Measurements from ENCODE around the gene NIPAL3. TPM values are rescaled to one million over a fixed set of nuclear protein-coding genes. Genes with fewer than 3 reads are reported as not detected.
A peak's percentile ranks its signal among the peaks of the same experiment; 100 is the strongest.

NIPAL3 gene
- total RNA-seq, 2 experiments from 2014 or later, result 43.4 to 46.9 TPM

GRCh38 chr1:24391882-24392603 lies 23.6 kb upstream of the NIPAL3 start:
- ATAC-seq, result peak; percentile 71
- ChIA-PET CTCF (interaction anchor here (0.6 to 6.2 kb wide), 72 partner anchors 7 to 620 kb away, joined by 3 to 375 read pairs (median 5); partner anchors contain the start of genes GRHL3, NIPAL3, RCAN3 and STPG1), POLR2A (interaction anchor here (1.1 to 3.6 kb wide), 5 partner anchors 21 to 202 kb away, joined by 4 to 18 read pairs (median 5); partner anchors contain the start of gene STPG1)
- peak overlapping the region; percentile 67 for H3K4me3 Mint-ChIP-seq
- H3K9me3 Mint-ChIP-seq (ENCODE audit: insufficient read depth), result no peaks in the 10 kb centered on the region
- H3K27ac Mint-ChIP-seq, result peak overlapping the region; percentile 87
- H3K4me1 Mint-ChIP-seq (ENCODE audit: low read depth), result peaks cover 26% of the 10 kb centered on the region
- peak; percentile 65 for DNase-seq
- H3K36me3 Mint-ChIP-seq (ENCODE audit: low read depth), result peaks cover 4% of the 10 kb centered on the region
- H3K27me3 Mint-ChIP-seq (ENCODE audit: low read depth), result no peaks in the 10 kb centered on the region

- Mint-ChIP-seq H3K36me3 (ENCODE audit: low read depth) (peaks cover 4% of the 10 kb centered on the region), H3K9me3 (ENCODE audit: insufficient read depth) (no peaks in the 10 kb centered on the region), H3K4me1 (ENCODE audit: low read depth) (peaks cover 26% of the 10 kb centered on the region), H3K4me3 (no peak overlapping the region), H3K27me3 (ENCODE audit: low read depth) (no peaks in the 10 kb centered on the region), H3K27ac (no peak overlapping the region)
- DNase-seq, result peak; percentile 16
- ChIA-PET CTCF (interaction anchor here (0.7 to 6.2 kb wide), 40 partner anchors 8 to 620 kb away, joined by 3 to 375 read pairs (median 6); partner anchors contain the start of genes GRHL3, NIPAL3 and STPG1), POLR2A (interaction anchor here (1.1 to 3.6 kb wide), 3 partner anchors 21 to 203 kb away, joined by 4 to 18 read pairs (median 5); partner anchors contain the start of gene STPG1)
- ATAC-seq, result no peak
Measured at GRCh38 chr1:24392604-24392946, 23.0 kb upstream of the NIPAL3 start.

GRCh38 chr1:24392982-24393650 lies 22.5 kb upstream of the NIPAL3 start:
- H3K27ac Mint-ChIP-seq, result no peak overlapping the region
- ChIA-PET CTCF (interaction anchor here (0.8 to 6.2 kb wide), 34 partner anchors 8 to 442 kb away, joined by 3 to 375 read pairs (median 6); partner anchors contain the start of genes GRHL3, NIPAL3 and STPG1), POLR2A (interaction anchor here (0.7 to 3.6 kb wide), 5 partner anchors 20 to 249 kb away, joined by 3 to 18 read pairs (median 4); partner anchors contain the start of gene STPG1)
- DNase-seq (peak; percentile 14), ATAC-seq (no peak)
- peaks cover 26% of the 10 kb centered on the region for H3K4me1 Mint-ChIP-seq (ENCODE audit: low read depth)
- H3K4me3 Mint-ChIP-seq, result no peak overlapping the region
- H3K9me3 Mint-ChIP-seq (ENCODE audit: insufficient read depth), result no peaks in the 10 kb centered on the region
- H3K36me3 Mint-ChIP-seq (ENCODE audit: low read depth), result peaks cover 4% of the 10 kb centered on the region
- H3K27me3 Mint-ChIP-seq (ENCODE audit: low read depth), result no peaks in the 10 kb centered on the region

- Mint-ChIP-seq H3K4me1 (ENCODE audit: low read depth) (peaks cover 26% of the 10 kb centered on the region), H3K27me3 (ENCODE audit: low read depth) (no peaks in the 10 kb centered on the region), H3K27ac (no peak overlapping the region), H3K36me3 (ENCODE audit: low read depth) (peaks cover 4% of the 10 kb centered on the region), H3K9me3 (ENCODE audit: insufficient read depth) (no peaks in the 10 kb centered on the region), H3K4me3 (no peak overlapping the region)
- no peak for DNase-seq
- CTCF ChIA-PET, result interaction anchor here (0.9 to 6.2 kb wide), 24 partner anchors 8 to 441 kb away, joined by 3 to 375 read pairs (median 16); partner anchors contain the start of genes GRHL3, NIPAL3 and STPG1
- POLR2A ChIA-PET, result interaction anchor here (0.7 to 3.6 kb wide), 3 partner anchors 193 to 249 kb away, joined by 3 to 18 read pairs (median 4); no protein-coding TSS in a partner anchor
- ATAC-seq, result no peak
Measured at GRCh38 chr1:24393892-24394291, 21.7 kb upstream of the NIPAL3 start.

GRCh38 chr1:24400065-24400464 lies 15.5 kb upstream of the NIPAL3 start:
- Mint-ChIP-seq H3K27me3 (ENCODE audit: low read depth) (no peaks in the 10 kb centered on the region), H3K27ac (no peak overlapping the region), H3K36me3 (ENCODE audit: low read depth) (peaks cover 7% of the 10 kb centered on the region), H3K4me3 (no peak overlapping the region), H3K9me3 (ENCODE audit: insufficient read depth) (no peaks in the 10 kb centered on the region), H3K4me1 (ENCODE audit: low read depth) (no peaks in the 10 kb centered on the region)
- CTCF ChIA-PET, result interaction anchor here (1.0 to 7.0 kb wide), 5 partner anchors 8 to 200 kb away, joined by 3 to 50 read pairs (median 11); partner anchors contain the start of genes NIPAL3 and STPG1
- no peak for ATAC-seq
- POLR2A ChIA-PET, result no interaction called here
- DNase-seq, result no peak

GRCh38 chr1:24403806-24404205 lies 11.8 kb upstream of the NIPAL3 start:
- ATAC-seq, result no peak
- Mint-ChIP-seq H3K9me3 (ENCODE audit: insufficient read depth) (no peaks in the 10 kb centered on the region), H3K4me3 (no peak overlapping the region), H3K27me3 (ENCODE audit: low read depth) (no peaks in the 10 kb centered on the region), H3K36me3 (ENCODE audit: low read depth) (peaks cover 15% of the 10 kb centered on the region), H3K4me1 (ENCODE audit: low read depth) (no peaks in the 10 kb centered on the region), H3K27ac (no peak overlapping the region)
- ChIA-PET POLR2A (no interaction called here), CTCF (interaction anchor here (0.9 to 7.0 kb wide), 9 partner anchors 8 to 202 kb away, joined by 3 to 50 read pairs (median 4); partner anchors contain the start of genes NIPAL3 and STPG1)
- no peak for DNase-seq

- peaks cover 2% of the 10 kb centered on the region for H3K4me1 Mint-ChIP-seq (ENCODE audit: low read depth)
- H3K27ac Mint-ChIP-seq, result no peak overlapping the region
- DNase-seq (no peak), ATAC-seq (no peak)
- peaks cover 8% of the 10 kb centered on the region for H3K36me3 Mint-ChIP-seq (ENCODE audit: low read depth)
- H3K27me3 Mint-ChIP-seq (ENCODE audit: low read depth), result no peaks in the 10 kb centered on the region
- CTCF ChIA-PET, result interaction anchor here (0.5 kb wide), 1 partner anchor 15 kb away, joined by 3 read pairs; no protein-coding TSS in a partner anchor
- H3K4me3 Mint-ChIP-seq, result no peak overlapping the region
- H3K9me3 Mint-ChIP-seq (ENCODE audit: insufficient read depth), result no peaks in the 10 kb centered on the region
- POLR2A ChIA-PET, result no interaction called here
Measured at GRCh38 chr1:24406788-24407187, 8.8 kb upstream of the NIPAL3 start.

GRCh38 chr1:24409535-24409934 lies 6.1 kb upstream of the NIPAL3 start:
- H3K27ac Mint-ChIP-seq, result no peak overlapping the region
- no peak for ATAC-seq
- no peak for DNase-seq
- H3K4me3 Mint-ChIP-seq, result no peak overlapping the region
- H3K27me3 Mint-ChIP-seq (ENCODE audit: low read depth), result no peaks in the 10 kb centered on the region
- H3K9me3 Mint-ChIP-seq (ENCODE audit: insufficient read depth), result no peaks in the 10 kb centered on the region
- ChIA-PET CTCF (interaction anchor here (1.3 to 12.8 kb wide), 6 partner anchors 17 to 210 kb away, joined by 3 to 133 read pairs (median 46); no protein-coding TSS in a partner anchor), POLR2A (no interaction called here)
- peaks cover 24% of the 10 kb centered on the region for H3K4me1 Mint-ChIP-seq (ENCODE audit: low read depth)
- H3K36me3 Mint-ChIP-seq (ENCODE audit: low read depth), result peaks cover 8% of the 10 kb centered on the region

- Mint-ChIP-seq H3K36me3 (ENCODE audit: low read depth) (peaks cover 10% of the 10 kb centered on the region), H3K27ac (no peak overlapping the region), H3K9me3 (ENCODE audit: insufficient read depth) (no peaks in the 10 kb centered on the region), H3K4me1 (ENCODE audit: low read depth) (peaks cover 32% of the 10 kb centered on the region), H3K27me3 (ENCODE audit: low read depth) (no peaks in the 10 kb centered on the region), H3K4me3 (no peak overlapping the region)
- POLR2A ChIA-PET, result no interaction called here
- CTCF ChIA-PET, result interaction anchor here (1.4 to 12.8 kb wide), 4 partner anchors 8 to 211 kb away, joined by 4 to 133 read pairs (median 106); no protein-coding TSS in a partner anchor
- DNase-seq, result no peak
- no peak for ATAC-seq
Measured at GRCh38 chr1:24410750-24411149, 4.9 kb upstream of the NIPAL3 start.

- Mint-ChIP-seq H3K36me3 (ENCODE audit: low read depth) (peaks cover 14% of the 10 kb centered on the region), H3K4me3 (no peak overlapping the region), H3K27ac (no peak overlapping the region), H3K27me3 (ENCODE audit: low read depth) (no peaks in the 10 kb centered on the region), H3K4me1 (ENCODE audit: low read depth) (peaks cover 40% of the 10 kb centered on the region), H3K9me3 (ENCODE audit: insufficient read depth) (no peaks in the 10 kb centered on the region)
- ChIA-PET CTCF (interaction anchor here (1.4 to 12.8 kb wide), 5 partner anchors 9 to 213 kb away, joined by 4 to 159 read pairs (median 130); no protein-coding TSS in a partner anchor), POLR2A (no interaction called here)
- DNase-seq (no peak), ATAC-seq (no peak)
Measured at GRCh38 chr1:24411963-24412362, 3.6 kb upstream of the NIPAL3 start.

- ChIA-PET POLR2A (interaction anchor here (1.2 to 1.3 kb wide), 2 partner anchors 20 to 89 kb away, joined by 3 to 4 read pairs; no protein-coding TSS in a partner anchor), CTCF (interaction anchor here (0.9 to 12.8 kb wide), 9 partner anchors 9 to 213 kb away, joined by 4 to 159 read pairs (median 82); partner anchors contain the start of gene RCAN3)
Measured at GRCh38 chr1:24412408-24412807, 3.2 kb upstream of the NIPAL3 start.

More at GRCh38 chr1:24412408-24412807, 3.2 kb upstream of the NIPAL3 start:
- peaks cover 14% of the 10 kb centered on the region for H3K36me3 Mint-ChIP-seq (ENCODE audit: low read depth)
- H3K27me3 Mint-ChIP-seq (ENCODE audit: low read depth), result no peaks in the 10 kb centered on the region
- no peaks in the 10 kb centered on the region for H3K9me3 Mint-ChIP-seq (ENCODE audit: insufficient read depth)
- DNase-seq (no peak), ATAC-seq (no peak)
- no peak overlapping the region for H3K27ac Mint-ChIP-seq
- peaks cover 45% of the 10 kb centered on the region for H3K4me1 Mint-ChIP-seq (ENCODE audit: low read depth)
- peak overlapping the region; percentile 83 for H3K4me3 Mint-ChIP-seq

Measured in activated CD8-positive, alpha-beta T cell treated with anti-CD3 and anti-CD28 coated beads, Interleukin-2, amount 10 ng/mL, durations not matched to agents 7 days and 5 days (primary cell).